C1 segment of cervical spinal cord (tissue), 14 donors: ENCODE measurements around the gene THADA.
A peak's percentile ranks its signal among the peaks of the same experiment; 100 is the strongest.
"Not testable (repeated sequence)": the region's sequence is repeated elsewhere in the genome, so short reads cannot be mapped to it uniquely, and the experiment has no call there.

Experiments used
- DNase-seq, 14 donors: peaks; one replicate each; lab custom pipeline; 2025; lab: John Stamatoyannopoulos, UW

Gene THADA

DNA sequence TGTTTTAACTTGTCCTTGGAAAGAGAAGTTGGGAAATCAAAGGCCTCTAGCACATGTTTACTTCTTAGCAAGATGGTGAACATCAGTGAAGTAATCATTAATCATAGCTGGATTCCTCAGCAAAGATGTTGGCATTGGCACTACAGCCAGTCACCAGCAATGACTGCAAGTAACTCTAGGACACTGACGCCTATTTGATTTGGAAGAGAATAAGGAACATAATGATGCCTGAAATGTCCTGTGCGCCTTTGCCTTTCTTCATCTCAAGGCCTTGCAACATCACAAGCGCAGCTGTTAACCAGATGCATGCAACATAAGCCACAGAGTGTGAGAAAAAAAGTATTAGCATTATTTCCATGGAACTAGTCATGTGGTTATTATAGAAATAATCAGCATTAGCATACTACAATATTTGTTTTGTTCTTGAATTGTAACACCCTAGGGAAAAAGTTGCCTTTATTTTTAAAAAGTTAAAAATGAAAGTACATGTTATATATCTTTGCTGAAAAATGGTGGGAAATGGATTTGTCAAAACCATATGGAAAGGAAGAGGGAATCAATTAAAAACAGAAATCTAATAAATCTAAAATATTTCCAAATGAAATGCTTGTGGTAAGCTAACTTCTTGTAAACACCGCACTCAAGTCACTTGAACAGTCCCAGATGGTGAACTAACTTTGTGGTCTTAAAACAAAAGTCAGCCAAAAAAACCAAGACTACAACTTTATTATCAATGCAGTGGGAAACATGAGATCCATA lies 55.6 kb downstream of the THADA start:
- DNase-seq = peak in 1 of 14 donors; percentile 11

DNA sequence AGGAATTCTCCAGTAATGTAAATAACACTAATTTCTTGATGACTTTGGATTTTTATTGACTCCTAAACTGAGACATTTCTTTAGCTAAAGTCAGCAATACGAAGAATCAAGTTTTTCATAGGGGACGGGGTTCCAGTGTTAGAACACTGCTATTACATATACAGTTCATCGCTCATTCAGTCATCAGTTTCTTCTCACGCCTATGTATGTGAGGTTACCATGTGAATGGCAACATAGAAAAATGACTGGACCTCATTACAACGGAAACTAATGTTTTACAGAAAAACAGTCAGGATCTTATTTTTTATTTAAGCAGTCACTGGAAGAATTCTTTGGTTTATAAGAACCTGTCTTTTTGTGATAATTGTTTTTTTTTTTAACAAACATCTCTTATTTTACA lies 56.4 kb downstream of the THADA start:
- no peak for DNase-seq

DNA sequence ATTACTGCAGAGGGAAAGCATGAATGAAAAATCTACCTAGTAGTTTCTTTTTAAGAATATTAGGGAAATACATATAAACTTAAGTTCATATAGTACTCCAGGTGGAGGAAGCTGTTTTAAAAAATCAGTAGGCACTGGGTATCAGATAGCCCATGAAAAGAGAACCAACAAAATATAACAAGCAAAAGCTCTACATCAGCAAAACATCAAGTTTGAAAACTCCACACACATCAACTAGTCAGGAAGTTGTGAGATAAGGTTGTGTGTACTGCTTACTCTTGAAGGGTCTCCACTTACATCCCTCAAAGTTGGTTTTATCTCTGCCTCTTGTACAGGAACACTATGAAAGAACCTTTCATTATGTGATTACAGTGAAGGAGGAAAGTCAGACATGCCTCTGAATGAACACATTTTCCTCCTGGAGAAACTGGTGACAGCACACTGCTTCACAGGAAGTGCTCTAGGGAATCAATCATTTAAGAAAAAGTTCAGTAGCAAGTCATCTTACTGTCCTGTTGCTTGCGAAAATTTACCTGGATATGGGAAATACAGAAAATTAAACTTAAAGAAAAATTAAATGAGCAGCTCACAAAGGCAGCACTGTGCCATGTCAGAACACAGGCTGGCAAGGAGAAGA lies 57.7 kb downstream of the THADA start:
- DNase-seq = no peak

DNA sequence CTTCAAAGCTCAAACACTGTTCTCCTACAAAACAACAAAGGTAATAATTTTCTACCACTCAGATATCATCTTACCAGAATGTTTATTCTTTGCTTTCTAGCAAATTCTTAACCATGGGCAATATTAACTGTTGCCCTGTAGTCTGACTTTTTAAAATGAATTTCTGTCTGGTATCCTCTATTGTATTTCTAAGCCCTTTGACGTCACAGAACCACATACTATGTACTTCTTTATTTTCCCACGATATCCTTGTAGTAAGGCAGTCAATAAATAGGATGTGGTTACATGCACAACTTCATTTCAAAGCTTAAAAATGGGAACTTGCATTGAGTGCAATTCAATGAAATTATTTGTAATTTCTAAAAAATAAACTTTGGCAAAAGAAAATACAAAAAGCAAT lies 58.7 kb downstream of the THADA start:
- DNase-seq = no peak

DNA sequence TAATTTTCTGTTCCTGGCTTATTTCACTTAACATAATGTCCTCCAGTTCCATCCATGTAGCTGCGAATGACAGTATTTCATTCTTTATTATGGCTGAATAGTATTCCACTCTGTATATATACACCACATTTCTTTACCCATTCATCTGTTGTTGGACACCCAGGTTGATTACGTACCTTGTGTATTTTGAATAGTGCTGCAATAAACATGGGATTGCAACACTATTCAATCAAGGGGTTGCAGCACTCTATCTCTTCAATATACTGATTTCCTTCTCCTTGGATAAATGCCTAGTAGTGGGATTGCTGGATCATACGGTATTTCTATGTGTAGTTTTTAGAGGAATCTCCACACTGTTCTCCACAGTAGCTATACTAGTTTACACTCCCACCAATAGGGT lies 61.3 kb downstream of the THADA start:
- DNase-seq = no peak

DNA sequence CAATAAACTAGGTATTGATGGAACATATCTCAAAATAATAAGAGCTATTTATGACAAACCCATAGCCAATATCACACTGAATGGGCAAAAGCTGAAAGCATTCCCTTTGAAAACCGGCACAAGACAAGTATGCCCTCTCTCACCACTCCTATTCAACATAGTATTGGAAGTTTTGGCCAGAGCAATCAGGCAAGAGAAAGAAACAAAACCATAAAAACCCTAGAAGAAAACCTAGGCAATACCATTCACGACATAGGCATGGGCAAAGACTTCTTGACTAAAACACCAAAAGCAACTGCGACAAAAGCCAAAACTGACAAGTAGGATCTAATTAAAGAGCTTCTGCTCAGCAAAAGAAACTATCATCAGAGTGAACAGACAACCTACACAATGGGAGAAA lies 63.3 kb downstream of the THADA start:
- not testable (repeated sequence) for DNase-seq

DNA sequence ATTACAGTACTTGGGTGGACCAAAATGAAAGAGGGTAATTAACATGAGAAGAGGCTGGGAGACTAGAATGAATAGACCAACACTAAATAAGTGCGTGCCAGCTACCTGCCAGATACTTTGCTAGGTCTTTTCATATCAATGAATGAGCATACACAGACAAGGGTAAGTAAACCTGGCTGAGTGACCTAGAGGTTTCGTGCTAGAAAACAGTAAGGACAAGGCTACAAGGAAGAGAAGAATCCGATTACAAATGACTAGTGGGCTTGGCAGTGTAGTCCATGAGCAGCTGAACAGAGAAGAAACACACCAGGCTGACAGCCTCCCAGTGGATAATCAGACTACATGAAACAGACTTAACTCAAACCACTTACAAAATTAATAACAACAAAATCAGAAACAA lies 64.6 kb downstream of the THADA start:
- DNase-seq = no peak

DNA sequence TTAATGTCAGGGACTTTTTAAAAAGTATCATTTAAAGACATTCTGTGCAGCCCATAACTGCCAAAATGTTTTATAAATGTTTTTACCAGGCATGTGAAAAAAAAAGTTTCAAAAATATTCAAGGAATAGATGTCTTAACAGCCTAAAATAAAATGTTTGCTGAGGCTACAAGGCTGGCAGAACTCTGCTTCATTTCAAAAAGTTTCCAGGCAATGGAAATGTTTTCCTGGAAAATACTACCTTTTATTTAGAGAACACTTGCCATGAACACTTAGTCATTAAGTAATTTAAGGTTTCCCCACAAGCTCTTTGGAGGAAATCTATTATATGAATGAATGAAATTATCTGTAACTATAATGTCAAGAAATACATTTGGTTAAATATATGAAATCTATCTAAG lies 68.8 kb downstream of the THADA start:
- no peak for DNase-seq

DNA sequence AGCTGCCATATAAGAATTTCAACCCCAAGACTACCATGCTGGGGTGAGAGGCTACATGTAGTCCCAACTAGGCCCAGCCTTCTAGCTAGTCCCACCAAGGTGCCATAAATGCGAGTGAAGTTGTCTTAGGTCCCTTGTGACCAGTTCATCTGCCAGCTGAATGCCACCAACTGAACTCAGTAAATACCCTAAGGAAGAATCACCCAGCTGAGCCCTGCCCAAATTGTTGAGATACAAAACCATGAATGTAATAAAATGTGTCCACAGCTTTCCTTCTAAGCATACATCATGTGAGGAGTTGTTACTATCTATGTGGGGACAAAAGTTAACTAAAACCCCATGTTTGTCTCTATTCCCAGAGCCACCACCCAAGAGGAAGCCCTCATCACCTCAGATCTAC lies 70.3 kb downstream of the THADA start:
- DNase-seq = no peak

DNA sequence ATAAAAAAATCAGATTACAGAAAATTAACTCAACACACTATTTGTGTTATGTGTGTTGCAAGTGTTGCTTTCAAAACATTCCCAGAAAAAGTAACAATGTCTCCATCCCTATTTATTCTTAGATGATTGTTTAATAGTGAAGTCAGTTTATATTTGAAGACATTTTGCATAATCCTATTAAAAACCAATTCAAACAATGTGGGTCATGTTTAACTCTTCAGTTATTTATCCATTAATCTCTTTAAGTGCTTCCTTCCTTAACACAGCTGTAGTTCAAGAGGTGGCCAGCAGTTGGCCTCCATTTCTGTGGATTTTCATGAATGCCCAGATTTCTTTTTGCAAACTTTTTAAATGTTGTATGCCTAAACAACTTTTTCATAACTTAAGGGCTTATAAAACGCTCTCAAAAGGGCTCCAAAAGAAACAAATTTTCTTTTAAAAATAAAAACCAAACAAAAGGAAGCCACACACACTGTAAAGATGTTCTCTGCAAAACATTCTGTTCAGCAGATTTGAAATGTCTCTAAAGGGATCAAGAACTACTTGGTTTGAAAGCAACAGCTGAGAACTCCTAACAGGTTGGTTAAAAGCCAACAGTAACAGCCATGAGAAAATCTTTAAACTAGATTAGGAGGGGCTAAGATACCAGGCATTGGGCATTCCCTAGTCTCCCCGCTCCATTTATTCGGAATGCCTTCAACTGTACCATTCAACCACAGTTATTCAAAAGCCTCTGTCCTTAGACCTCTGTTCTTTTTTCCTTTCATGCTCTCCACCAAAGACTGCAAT lies 71.5 kb downstream of the THADA start:
- no peak for DNase-seq

DNA sequence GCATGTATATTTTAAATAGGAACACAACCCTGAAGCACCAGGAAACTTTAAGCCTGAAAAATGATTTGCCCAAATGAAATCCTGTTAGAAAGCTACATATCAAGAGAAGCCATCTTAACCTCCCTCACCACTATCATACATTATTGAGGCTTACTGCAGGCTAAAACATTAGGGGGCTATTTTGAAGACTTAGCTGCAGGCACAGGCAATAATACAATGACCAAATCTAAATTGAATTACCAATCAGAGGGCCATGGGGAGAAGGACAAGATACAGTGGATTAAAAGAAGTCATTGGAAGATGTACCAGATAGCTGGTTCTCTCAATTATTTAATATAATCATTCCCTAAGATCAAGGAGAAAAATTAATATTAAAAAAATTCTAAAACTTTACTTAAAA lies 73.7 kb downstream of the THADA start:
- DNase-seq = no peak

DNA sequence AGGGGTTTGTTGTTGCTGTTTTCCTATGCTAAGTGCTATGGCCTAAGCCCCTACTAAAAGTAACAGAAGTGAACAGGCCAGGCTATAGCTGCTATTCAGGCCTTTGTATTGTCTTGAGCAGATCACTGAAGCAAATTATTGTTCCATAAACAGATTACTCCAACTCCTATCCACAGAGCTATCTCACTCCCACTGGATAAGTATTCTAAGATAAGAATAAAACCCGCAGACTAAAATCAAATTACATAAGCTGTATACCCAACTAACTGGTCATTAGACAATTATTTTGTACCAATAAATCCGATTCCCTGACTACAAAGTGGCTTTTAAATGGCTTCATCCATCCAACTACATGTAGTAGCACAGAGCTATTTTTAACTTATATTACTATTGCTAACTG lies 74.3 kb downstream of the THADA start:
- no peak for DNase-seq

DNA sequence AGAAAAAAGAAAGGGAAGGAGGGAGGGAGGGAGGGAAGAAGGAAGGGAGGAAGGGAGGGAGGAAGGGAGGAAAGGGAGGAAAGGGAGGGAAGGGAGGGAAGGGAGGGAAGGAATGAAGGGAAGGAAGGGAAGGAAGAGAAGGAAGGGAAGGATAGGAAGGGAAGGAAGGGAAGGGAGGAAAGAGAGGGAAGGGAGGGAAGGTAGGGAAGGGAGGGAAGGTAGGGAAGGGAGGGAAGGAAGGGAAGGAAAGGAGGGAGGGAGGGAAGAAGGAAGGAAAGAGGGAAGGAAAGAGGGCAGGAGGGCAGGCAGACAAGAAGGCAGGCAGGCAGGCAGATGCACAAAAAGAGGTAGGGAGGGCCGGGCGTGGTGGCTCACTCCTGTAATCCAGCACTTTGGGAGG lies 74.9 kb downstream of the THADA start:
- DNase-seq = no peak

DNA sequence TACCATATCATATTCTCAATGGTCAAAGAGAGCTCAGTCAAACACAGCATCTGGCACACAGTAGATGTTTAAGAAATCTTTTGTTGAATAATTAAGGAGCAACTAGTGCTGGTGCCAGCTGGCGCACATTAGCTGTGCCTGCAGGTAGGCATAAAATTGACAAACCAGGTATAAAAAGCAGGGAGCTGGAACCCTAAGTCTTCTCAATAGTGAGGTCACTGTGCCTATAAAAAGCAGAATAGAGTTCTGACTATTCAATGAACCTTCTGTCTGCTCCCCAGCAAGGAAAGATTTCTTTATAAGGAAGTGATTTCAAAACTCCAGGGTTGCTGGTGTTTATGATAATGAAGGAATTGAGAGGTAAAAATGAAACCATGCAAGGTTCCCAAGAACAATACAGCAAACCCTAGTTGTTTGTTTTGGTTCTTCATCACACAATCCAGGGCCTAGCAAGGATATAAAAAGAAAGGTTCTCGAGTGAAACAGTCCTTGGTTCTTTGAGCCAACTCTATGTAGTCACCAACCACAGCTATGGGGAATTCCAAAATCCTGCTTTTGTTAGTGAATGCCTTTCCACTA lies 76.1 kb downstream of the THADA start:
- no peak for DNase-seq

DNA sequence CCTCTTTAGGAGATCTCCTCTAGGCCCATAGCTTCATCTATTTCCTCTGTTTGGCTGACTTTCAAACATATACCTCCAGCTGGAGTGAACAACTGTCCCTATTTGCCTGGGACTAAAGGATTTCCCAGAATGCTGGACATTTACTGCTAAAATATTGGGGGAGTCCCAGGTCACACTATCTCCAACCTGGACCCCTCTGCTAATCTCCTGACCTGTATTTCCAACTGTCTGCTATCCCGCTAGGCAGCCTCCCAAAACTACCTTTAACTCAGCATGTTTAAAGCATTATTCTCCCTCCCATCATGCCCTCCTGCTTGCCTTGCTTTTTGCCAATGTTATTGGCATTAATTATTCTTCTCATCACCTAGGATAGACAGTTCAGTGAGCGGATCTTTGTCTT lies 77.1 kb downstream of the THADA start:
- DNase-seq = no peak

DNA sequence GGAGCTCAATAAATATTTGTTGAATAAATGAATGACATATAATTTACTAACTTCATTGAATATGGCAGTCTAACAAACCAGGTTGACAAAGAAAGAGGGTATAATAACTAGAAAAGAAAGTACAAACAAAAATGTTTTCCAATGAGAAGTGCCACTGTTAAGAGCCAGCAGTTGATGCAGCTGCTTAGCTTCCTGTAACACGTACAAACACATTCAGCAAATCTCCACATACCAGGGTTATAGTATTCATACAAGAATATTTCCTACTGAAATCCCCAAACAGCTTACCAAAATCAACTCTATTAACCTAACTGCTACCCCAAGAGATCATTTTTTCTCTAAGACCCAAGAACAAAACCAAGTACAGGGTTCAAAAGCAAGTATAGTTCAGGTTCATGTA lies 77.7 kb downstream of the THADA start:
- no peak for DNase-seq

DNA sequence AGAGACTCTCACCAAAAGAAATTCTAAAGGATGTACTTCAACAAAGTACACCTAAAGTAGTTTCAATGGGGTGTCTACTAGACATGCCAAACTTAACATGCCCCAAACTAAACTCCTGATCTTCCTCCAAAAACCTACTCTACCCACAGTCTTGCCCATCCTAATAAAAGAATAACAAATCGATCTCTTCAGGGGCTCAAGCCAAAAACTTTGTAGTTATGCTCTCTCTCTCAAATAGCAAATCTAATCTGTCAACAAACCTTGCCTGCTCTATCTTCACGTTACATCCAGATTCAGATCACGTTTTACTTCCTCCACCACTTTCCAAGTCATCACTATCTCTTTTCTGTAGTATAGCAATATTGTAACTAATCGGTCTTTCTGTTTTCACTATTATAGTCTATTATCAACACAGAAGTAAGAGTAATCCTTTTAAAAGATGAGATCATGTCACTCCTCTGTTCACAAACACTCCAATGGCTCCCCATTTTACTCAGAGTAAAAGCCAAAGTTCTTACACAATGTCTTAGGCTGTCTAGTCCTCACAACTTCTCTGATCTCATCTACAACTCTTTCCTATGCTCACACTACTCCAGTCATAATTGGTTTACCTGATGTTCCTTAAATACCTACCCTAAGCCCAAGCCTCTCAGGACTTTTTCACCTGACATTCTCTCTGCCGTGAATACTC lies 79.9 kb downstream of the THADA start:
- no peak for DNase-seq

DNA sequence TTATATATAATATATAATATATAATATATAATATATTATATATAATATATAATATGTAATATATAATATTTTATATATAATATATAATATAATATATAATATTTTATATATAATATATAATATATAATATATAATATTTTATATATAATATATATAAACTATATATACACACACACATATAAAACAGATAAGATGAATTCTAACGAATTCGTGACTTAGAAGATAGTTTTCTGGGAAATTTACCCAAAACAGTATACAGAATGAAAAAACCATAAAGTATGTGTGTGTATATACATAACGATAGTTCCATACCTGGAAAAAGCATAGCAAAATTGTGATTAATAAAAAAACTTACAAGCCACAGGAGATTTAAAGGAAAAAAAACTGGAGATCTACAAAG lies 80.6 kb downstream of the THADA start:
- no peak for DNase-seq

DNA sequence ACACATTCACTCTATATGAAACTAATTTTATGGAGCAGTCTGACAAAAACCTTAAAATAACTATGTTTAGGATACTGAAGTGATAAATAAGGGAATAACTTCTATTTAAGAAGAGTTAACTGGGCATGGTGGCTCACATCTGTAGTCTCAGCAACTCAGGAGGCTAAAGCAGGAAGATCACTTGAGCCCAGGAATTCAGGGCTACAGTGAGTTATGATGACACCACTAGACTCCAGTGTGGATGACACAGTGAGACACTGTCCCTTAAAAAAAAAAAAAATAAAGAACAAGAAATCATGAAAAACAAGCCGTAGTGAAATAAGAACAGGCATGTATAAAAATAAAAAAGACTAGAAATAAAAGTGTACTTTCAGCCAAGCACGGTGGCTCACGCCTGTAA lies 82.0 kb downstream of the THADA start:
- no peak for DNase-seq

DNA sequence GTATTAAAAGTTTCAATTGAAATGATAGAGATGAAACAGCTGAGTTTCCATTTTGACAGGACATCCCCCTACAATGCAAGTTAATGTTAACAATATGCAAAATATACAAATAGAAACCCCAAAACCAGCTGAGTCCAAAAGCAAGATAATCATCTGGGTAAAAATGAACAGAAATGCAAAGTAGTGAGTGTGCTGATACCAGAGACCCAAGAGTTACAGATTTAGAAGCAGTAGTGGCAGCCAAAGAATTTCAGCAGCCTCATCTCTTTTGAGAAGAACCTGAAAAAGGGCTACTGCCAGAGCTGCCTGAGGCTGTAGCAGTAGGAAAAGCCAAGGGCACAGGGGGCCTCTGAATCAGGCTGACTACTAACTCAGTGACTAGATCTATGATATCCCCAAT lies 82.6 kb downstream of the THADA start:
- no peak for DNase-seq

DNA sequence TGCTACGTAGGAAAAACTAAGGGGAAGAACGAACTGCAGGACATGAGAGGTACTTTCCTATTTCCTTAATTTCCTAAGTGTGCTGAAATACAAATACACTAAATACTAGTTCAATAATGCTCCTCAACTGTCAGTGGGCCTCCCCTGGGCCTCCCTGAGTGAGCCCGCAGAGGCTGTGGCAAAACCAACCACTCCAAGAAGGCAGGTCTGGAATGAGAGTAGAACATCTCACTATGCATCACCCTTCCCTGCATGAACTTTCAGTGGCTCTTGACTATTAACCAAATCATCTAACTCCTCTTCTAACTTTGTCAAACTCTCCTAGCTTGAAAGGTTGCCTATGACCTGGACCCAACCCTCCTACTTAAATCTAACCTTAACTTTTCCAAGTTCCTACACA lies 84.6 kb downstream of the THADA start:
- no peak for DNase-seq

DNA sequence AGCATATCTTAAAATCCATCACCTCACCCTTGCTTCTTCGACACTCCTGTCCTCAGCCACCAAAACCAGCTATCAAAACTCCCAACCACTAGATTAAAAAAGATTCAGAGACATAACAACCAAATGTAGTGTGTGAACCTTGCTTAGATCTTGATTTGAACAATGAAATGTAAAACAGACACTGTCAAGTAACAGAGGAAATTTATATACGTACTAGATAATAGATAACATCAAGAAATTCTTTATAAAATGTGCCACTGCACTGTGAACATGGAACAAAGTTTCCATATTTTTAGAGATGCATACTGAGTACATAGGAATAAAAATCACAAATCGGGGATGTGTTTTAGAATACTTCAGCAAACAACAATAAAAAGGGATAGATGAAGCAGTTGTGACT lies 86.0 kb downstream of the THADA start:
- no peak for DNase-seq
